HG02973 (cell line): ENCODE results near the gene GRIA4.

Source experiments
- ATAC-seq: cut with Tn5 transposase; IDR thresholded peaks from one replicate; pipeline ENCODE4 v1.9.1; 2021; ENCODE audit warnings: moderate library complexity; ENCODE audit not compliant: unreplicated experiment

Gene GRIA4

DNA sequence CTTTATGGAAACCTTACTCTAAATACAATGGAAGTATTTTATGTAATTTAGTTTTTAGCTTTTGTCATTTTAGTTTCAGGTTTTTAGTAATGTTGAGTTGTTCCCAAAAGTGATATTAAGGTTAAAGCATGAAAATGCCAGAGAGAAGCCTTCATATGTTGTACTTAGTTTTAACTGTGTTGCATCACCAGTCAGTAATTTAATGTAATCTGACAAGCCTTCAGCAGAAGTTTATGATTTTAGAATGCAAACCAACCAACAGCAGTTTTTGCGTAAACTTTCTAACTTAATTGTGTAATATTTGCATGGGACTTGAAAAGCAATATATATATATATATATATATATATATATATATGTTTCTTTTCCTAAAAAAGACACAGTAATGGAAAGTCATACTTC is 301.6 kb downstream of the GRIA4 start:
- ATAC-seq, result no peak

DNA sequence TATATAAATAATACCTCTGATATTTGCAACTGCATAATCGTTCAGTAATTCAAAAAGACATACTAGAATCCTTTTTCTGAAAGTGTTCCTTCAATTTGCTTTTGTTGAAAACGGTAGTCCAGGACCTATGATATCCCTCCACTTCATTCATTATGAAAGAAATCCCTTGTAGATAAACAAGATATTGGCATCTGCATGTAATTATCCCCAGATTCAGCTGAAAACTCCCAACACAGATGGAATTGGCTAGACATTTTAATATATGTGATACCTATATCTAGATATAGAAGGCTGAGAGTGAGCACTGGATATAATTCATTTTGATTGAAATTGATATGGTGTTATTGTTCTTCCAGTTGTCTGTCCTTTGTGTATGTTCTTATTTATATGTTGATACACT is 302.8 kb downstream of the GRIA4 start:
- no peak for ATAC-seq

GRCh38 chr11:105915021-105915420 is 305.1 kb downstream of the GRIA4 start:
- no peak for ATAC-seq

DNA sequence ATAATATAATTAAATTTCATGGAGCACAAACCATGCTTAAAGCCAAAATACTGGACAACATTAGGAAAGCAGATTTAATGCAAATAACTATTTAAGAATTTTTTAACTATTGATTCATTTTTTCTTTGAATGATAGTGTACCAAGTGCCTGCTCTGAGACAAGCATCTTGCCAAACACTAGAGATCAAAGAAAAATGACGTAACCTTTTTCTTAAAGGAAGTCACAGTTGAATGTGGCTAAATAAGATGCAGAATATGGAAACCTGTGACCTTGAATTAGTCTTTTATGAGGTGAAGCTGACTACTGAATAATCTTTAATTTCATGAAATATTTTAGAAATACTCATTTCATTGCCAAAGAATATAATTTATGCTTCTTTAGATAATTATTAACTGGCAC is 308.2 kb downstream of the GRIA4 start:
- ATAC-seq, result no peak

- no peak for ATAC-seq
Observed at GRCh38 chr11:105918600-105918999, 308.7 kb downstream of the GRIA4 start.

DNA sequence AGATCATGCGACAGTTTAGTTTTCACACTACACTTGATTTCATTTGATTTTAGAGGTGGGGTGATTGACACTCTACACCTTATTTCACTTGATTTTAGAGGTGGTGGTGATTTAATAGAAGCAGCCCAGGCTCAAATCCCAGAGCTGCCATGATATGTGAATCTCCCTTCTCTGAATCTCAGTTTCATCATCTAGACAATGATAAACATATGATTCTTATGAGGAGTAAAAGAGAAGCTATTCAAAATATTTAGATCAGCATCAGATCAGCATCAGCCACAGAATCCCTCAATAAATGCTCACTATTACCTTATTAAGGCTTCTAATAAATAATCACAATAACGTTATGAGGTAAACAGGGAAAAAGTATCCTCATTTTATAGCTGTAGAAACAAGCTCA is 313.4 kb downstream of the GRIA4 start:
- ATAC-seq, result no peak

GRCh38 chr11:105923807-105924206 is 313.9 kb downstream of the GRIA4 start:
- no peak for ATAC-seq

GRCh38 chr11:105929084-105929955 is 319.4 kb downstream of the GRIA4 start:
- no peak for ATAC-seq

GRCh38 chr11:105933695-105934094 is 323.8 kb downstream of the GRIA4 start:
- ATAC-seq, result no peak

DNA sequence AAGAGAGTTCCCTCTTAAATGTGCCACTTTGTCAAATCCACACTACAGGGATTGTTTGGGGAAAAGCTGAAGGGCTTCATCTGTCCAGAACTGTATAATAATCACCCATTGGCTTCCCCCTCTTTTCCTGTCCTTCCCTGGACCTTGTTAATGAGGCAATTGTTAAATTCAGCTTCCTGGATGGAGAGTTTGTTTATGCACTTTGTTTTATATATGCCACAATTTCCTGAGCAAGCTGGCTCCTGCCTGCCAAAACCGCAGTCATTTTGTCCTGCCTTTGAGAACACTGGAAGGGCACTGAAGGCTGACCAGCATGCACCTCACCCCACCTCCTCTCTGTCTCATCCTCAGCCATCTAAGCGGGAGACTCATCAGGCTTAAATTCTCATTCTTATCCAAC is 325.9 kb downstream of the GRIA4 start:
- no peak for ATAC-seq

DNA sequence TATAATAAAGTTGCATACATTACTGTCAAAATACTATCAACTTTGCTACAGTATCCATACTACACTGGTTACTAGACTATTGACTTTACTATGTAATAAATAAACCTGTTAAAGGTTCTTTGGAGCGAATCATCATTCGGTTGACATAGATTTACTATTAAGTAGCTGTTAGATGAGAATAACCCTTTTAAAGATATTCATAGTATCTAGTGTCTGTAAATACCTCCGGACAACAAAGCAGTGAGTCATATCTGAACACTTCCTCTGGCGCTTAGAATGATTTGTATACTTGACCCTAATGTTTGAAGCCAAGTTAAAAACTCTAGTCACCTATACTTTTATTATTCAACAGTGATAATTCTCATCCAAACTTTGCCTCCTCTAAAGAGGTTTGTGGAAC is 327.5 kb downstream of the GRIA4 start:
- ATAC-seq, result peak; percentile 71

DNA sequence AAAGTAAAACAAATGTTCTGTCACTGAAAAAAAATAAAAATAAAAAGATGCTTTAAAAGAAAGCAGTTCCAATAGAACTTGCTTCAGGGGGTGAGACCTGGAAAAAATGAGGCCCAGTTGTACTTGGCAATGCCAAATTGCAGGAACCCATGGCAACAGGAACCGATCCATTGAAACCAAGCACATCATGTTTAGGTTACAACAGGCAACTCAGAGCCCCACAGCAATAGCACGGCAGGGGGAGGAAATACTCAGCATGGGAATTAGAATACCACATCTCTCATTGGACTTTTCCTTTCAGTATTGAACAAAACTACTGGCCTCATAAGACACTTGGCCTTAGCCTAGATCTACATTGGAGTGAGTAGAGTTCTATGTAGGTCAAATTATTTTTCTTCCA is 327.9 kb downstream of the GRIA4 start:
- ATAC-seq, result no peak

- no peak for ATAC-seq
Observed at GRCh38 chr11:105942921-105943320, 333.0 kb downstream of the GRIA4 start.

- ATAC-seq, result no peak
Observed at GRCh38 chr11:105948918-105949590, 339.2 kb downstream of the GRIA4 start.

DNA sequence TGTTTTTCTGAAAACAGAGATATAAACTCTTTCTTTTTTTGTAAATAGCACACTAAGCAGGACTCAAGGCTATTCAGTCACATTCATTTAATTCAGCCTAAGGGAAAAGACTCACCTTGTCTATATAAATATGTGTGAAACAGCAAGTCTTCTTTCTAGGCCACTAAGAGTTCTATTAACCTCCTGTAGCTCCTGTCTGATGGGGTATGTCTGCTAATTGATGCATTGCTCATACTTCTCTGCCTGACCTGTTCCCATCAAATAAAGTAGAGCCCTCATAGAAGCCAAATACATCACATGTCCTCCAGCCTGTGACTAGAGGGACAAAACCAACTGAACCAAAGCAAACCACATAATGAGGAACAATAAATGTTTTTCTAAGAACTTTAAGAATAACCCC is 344.0 kb downstream of the GRIA4 start:
- no peak for ATAC-seq

DNA sequence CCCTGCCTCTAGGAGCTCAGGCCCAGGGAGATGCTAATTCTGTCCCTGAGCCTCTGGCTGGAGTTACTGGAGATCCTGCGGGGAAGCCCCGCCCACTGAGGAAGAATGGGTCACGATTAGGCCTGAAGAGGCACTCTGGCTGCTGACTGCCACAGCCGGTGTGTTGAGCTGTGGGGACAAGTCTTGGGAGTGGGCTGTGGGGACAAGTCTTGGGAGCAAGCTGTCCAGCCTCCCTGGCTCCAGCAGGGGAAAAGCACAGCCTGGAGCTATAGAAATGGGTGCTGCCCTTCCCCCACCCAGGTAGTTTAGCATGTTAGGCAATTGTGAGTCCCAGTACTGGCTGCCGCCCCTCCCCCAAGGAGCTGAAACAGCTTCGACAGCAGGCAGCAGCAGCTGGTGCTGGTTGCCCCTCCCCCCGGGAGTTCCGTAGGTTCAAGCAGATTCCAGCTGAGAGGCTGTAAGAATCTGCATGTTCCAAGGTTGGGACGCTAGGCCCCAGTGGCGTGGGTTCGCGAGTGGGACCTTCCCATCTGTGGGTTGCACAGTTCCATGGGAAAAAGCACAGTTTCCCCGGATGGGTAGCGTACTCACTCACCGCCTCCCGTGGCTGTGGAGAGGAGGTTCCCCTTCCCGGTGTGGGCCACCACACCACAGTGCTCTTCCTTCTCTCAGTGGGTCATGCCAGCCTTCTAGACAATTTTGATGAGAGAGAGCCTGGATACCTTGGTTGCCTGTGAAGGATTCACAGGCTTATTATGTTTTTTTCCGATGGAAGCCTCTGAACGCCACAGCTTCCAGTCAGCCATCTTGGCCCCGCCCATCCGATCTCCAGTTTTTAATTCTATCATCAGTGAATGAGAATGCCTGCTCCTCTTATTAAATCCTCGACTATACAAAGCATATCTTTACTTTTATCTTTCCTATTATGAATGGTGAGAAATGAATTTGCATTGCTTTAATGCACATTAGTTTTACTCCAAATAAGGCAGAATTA is 350.7 kb downstream of the GRIA4 start:
- no peak for ATAC-seq

GRCh38 chr11:105968021-105968697 is 358.3 kb downstream of the GRIA4 start:
- no peak for ATAC-seq

GRCh38 chr11:105969756-105970155 is 359.9 kb downstream of the GRIA4 start:
- ATAC-seq, result no peak

GRCh38 chr11:105975128-105975527 is 365.3 kb downstream of the GRIA4 start:
- no peak for ATAC-seq

DNA sequence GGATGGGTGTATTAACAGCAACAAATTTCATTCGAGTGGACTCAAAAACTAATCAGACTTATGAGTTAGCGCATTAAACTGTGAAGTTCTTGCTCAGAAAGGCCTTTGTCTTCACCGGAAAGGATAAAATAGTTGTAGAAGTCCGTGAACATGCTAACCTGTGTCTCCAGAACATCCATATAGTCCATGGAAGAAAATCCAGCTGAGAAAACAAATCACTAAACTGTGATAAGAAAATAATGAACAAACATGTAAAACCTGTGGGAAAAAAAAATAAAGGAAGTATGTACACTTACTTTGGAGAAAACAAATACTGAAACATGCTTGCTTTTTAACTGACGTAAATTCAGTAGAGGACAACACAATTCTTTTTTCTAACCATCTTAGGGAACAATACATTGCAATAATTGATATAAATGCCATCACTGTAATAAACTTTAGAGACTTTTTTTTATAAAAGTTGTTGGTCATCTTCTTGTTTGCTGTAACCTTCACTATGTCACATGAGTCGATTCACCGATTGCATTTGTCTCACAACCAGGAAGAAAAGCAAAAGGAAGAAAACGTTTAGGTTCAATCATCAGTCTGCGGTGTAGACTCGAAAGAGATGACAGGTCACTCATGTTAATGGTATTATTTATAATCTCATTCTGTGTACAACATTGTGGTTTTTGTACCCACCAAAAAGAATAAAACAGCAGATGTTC is 370.3 kb downstream of the GRIA4 start:
- ATAC-seq, result no peak
